Effector CD4-positive, alpha-beta T cell (primary cell): Measurements from ENCODE around the gene TNPO1.

Source experiments
- DNase-seq: peaks from one replicate; pipeline ENCODE4 v3.0.0-alpha.2; 2020

Gene TNPO1

DNA sequence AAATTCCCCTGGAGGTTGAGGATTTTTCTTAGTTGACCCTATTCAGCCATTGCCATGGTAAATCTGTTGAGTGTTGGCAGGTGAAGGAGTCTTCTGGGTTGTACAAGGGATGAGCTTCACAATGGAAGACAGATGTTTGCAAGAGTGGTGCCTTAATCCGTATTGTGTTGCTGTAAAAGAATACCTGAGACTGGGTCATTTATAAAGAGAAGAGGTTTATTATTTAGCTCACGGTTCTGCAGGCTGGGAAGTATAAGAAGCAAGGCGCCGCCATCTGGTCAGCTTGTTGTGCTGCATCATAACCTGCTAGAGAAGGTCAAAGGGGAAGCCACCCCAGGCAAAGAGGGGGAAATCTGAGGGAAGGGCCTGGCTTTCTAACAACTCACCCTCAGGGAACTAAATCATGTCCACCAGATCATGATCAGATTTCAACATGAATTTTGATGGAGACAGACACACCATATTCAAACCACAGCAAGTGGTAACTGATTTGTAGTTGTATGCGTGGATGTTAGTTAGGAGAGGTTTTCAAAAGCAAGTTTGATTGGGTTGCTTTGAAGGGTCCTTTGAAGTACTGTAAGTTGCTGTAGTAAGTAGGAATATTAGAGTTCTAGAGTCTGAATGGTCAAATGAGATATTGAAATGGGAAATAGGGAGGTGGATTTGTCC, 2.5 kb downstream of the TNPO1 start:
- peak; percentile 20 for DNase-seq

- DNase-seq = no peak
Measured at GRCh38 chr5:72821776-72822175, 5.3 kb downstream of the TNPO1 start.

- no peak for DNase-seq
Measured at GRCh38 chr5:72822944-72823343, 6.5 kb downstream of the TNPO1 start.

GRCh38 chr5:72829707-72830106, 13.2 kb downstream of the TNPO1 start:
- DNase-seq = no peak

DNA sequence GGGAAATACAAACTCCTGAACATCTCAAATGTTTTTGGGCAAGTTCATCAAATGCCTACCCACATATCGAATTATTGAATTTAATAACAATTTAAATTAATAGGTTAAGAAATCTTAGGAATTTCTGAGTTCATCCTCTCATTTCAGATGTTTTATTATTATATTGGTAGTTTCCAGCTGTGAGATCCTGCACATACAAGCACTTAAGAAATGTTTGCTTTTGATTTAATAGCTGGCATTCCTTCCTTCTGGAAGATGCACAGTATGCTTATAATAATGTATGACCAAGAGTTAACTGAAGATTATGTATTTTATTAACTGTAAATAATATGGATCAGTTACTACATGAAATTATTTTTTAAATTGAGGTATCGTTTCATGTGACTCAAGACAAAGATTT, 13.9 kb downstream of the TNPO1 start:
- no peak for DNase-seq

- DNase-seq = no peak
Measured at GRCh38 chr5:72831685-72832084, 15.2 kb downstream of the TNPO1 start.

GRCh38 chr5:72834924-72835323, 18.5 kb downstream of the TNPO1 start:
- no peak for DNase-seq

DNA sequence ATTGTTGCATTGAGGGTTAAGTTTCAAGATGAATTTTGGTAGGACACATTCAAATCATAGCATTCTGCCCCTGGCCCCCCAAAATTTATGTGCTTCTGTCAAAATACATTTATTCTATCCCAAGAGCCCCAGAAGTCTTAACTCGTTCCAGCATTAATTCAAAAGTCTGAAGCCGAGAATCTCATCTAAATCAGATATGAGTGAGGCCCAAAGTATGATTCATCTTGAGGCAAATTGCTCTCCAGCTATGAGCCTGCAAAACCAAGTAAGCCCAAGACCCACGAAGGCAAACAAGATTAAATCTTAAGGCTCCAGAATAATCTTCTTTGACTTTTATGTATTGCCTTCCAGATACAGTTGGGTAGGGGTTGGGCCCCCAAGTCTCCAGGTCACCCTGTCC, 19.2 kb downstream of the TNPO1 start:
- no peak for DNase-seq

DNA sequence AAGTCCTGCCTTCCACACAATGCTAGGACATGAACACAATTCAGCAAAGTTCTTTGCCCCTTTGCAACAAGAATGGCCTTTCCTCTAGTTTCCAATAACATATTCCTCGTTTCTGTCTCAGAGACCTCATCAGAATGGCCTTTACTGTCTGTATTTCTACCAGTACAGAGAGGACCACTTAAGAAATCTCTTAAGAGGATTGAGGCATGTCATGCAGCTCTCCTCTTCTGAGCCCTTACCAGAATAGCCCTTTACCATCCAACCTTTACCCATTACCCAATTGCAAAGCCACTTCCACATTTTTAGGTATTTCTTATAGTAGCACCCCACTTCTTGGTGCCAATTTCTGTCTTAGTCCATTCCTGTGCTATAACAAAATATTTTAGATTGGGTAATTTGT, 20.3 kb downstream of the TNPO1 start:
- DNase-seq = no peak

DNA sequence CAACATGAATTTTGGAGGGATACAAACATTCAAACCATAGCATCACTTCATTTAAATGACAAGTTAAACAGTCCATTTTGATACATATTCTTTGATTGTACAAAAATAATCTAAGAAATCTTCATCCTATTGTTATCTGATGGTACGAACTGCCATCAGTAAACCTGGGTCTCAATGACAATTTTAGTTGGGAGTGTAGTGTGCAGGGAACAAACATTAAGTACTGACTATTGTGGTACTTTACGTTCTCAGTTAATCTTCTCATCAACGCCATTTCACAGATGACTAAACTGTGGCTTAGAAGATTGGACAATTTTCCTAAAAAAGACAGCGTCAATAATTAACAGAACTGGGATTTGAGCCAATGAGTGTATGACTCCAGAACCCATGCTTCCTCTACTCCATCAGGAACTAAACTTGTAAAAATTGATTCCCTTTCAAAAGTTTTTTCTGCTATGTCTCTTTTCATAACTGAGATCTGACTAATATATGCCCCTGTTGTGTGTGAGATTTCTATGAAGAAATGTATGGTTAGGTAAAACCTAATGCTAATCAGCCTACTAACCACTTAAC, 21.1 kb downstream of the TNPO1 start:
- no peak for DNase-seq

DNA sequence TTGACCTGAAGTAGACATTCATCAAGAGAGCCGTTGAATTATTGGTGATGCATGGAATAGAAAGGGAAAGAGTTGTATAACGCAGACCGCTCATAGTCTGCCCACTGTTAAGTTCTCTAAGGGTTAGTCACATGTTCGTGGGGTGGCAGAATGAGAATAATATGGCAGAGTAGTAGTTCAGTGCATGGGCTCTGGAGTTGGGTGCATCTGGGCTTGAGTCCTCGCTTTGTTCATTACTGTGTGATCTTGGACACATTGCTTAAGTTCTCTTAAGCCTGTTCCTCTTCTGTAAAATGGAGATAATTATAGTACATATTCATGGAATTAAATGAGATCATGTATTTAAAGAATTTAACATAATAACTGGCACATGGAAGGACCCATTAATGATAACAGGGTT, 23.6 kb downstream of the TNPO1 start:
- no peak for DNase-seq

GRCh38 chr5:72841756-72842535, 25.5 kb downstream of the TNPO1 start:
- DNase-seq = no peak

DNA sequence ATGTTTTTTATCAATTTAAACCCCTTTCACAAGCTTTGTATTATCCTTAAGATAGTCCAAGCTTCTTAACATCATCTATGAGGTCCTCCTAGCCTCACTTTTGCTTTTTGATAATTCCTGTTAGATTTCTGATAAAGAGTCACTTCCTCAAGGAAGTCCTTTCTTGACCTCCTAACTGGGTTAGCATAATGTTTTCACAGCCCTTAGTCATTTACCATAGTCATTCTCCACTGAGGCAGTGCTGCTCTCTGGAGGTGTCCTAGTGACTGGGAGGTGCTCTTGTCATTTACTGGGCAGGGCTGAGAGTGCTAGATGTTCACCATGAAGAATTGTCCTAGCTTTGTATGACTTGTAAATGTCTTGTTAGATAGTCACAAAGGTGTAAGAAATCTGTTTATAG, 26.4 kb downstream of the TNPO1 start:
- DNase-seq = no peak

DNA sequence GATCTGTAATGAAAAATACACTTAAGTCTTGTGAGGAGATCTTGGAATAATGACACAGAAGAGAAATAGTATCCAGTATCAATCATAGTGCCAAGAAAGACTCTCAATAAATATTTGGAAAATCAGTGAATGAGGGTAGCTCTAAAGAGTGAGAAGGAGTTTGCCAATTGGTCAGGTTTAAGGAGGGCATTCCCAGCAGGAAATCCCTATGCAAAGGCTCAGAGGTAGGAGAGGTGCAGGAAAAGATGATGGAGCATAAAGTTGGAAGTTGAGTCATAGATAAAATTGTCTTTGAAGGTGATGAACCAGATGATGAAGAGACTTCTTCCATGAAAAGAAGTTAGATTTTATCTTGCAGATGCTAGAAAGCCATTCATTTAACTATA, 27.8 kb downstream of the TNPO1 start:
- no peak for DNase-seq

GRCh38 chr5:72845889-72846288, 29.4 kb downstream of the TNPO1 start:
- no peak for DNase-seq

DNA sequence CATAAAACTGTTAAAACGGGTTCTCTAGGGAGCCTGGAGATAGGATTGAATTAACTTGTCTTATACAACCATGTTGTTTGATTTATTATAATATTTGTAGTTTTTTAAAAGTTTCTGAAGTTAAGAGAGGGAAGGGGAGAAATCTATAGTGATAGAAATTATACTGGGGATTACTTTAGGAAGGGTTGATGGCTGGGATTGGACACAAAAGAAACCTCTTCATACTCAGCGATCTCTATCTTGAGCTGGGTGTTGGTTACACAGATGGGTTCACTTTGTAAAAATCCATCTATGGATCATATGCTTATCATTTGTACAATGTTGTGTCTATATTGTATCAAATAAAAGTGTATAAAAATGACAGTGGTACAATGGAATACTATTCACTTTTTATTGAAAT, 30.0 kb downstream of the TNPO1 start:
- no peak for DNase-seq

- no peak for DNase-seq
Measured at GRCh38 chr5:72847439-72847838, 31.0 kb downstream of the TNPO1 start.

DNA sequence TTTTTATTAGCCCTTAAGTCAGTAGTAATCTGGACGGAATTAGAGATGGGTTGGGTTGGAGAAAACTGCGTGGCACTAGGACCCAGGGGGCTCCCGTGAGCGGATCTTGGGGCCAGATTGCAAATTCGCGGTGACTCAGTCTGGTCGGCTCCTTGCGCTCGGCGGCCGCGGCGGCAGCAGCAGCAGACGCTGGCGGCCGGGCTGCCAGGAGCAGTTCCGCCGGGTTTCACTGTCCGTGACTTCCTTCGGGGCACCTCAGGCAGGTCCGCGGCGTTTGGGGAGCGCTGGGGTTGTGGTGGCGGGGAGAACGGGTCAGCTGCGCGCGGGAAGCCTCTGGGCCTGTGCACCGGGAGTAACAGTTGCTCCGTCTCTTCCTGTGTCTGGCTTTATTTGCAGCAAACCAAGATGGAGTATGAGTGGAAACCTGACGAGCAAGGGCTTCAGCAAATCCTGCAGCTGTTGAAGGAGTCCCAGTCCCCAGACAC, 31.6 kb downstream of the TNPO1 start:
- DNase-seq = peak; percentile 79

GRCh38 chr5:72848474-72849428, 32.3 kb downstream of the TNPO1 start:
- DNase-seq = peak; percentile 37

GRCh38 chr5:72849546-72849945, 33.1 kb downstream of the TNPO1 start:
- no peak for DNase-seq

- DNase-seq = no peak
Measured at GRCh38 chr5:72850113-72850512, 33.7 kb downstream of the TNPO1 start.

DNA sequence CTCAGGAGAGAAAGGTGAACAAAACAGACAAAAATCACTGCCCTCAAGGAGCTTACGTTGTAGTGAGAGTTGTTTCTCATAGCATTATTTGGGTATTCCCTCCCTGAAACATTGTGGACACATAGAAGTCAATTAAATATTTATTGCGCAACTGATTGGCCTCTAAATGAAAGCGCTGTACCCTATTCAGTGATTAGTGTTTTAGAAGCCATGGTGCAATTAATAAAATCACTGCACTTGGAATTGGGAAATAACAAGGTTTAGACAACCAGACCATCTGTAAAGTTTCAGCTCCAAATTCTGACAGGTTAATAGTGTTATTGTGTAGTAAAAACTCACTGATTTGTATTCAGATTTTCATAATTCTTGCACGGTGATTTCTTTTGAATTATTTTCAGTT, 35.9 kb downstream of the TNPO1 start:
- DNase-seq = no peak

GRCh38 chr5:72854419-72854818, 38.0 kb downstream of the TNPO1 start:
- no peak for DNase-seq
